Measurements from ENCODE around the gene TBX6.
A peak's percentile ranks its signal among the peaks of the same experiment; 100 is the strongest.

TBX6 gene
- long read RNA-seq, partial matches to known transcripts, result 1 of 4 reads
- long read RNA-seq, other reads (novel, unspliced or antisense), result 2 of 4 reads

GRCh38 chr16:30091474-30092372 lies at the start of gene TBX6:
Gene TBX6 (minus strand): TSS chr16:30091924. CDS start chr16:30091193, 731 bp downstream.
- DNase-seq (ENCODE audit: low read depth in 1 of 2, low spot score in 1 of 2), result peak; percentile 86 to 94
- Histone ChIP-seq H3K27me3 (ENCODE audit: insufficient read depth, poor library complexity, severe bottlenecking) (no peaks in the 10 kb centered on the region), H3K4me3 (replicated peaks; ENCODE audit: insufficient read depth, low read length) (peak within 1 kb of the TSS; percentile 45), H3K27ac (replicated peaks) (peak within 1 kb of the TSS; percentile 94)
- TF ChIP-seq GABPA (IDR thresholded peaks at IDR 0.05; ENCODE audit: low read depth), result no peak
- no peak for TF ChIP-seq REST (IDR thresholded peaks at IDR 0.05; ENCODE audit: insufficient replicate concordance, low read depth)
- TF ChIP-seq CTCF (IDR thresholded peaks at IDR 0.05; ENCODE audit: insufficient read depth, low read length), result peak; percentile 72
- TF ChIP-seq SPI1 (IDR thresholded peaks at IDR 0.05; ENCODE audit: borderline replicate concordance, low read depth), result 0 out of 2 replicates have a peak, but pooled peaks have one; percentile 24
- peak; percentile 59; the same call in 1 of the 2 replicates for TF ChIP-seq POLR2AphosphoS5 (IDR thresholded peaks at IDR 0.05; ENCODE audit: low read depth)

GRCh38 chr16:30139583-30140481 lies 48.1 kb upstream of the TBX6 start:
- H3K27ac ChIP-seq (replicated peaks), result peak overlapping the region; percentile 48
- TF ChIP-seq POLR2AphosphoS5 (IDR thresholded peaks at IDR 0.05; ENCODE audit: low read depth) (no peak), SPI1 (IDR thresholded peaks at IDR 0.05; ENCODE audit: borderline replicate concordance, low read depth) (peak; percentile 96)

GRCh38 chr16:30137897-30138296 lies 46.2 kb upstream of the TBX6 start:
- no peaks in the 10 kb centered on the region for H3K27me3 ChIP-seq (ENCODE audit: insufficient read depth, poor library complexity, severe bottlenecking)
- DNase-seq (ENCODE audit: low read depth in 1 of 2, low spot score in 1 of 2), result no peak
- H3K27ac ChIP-seq (replicated peaks), result no peak overlapping the region
- TF ChIP-seq GABPA (IDR thresholded peaks at IDR 0.05; ENCODE audit: low read depth) (no peak), REST (IDR thresholded peaks at IDR 0.05; ENCODE audit: insufficient replicate concordance, low read depth) (no peak), POLR2AphosphoS5 (IDR thresholded peaks at IDR 0.05; ENCODE audit: low read depth) (no peak), SPI1 (IDR thresholded peaks at IDR 0.05; ENCODE audit: borderline replicate concordance, low read depth) (no peak), CTCF (IDR thresholded peaks at IDR 0.05; ENCODE audit: insufficient read depth, low read length) (no peak)
- no peak overlapping the region for H3K4me3 ChIP-seq (replicated peaks; ENCODE audit: insufficient read depth, low read length)

More at GRCh38 chr16:30139583-30140481, 48.1 kb upstream of the TBX6 start:
- Histone ChIP-seq H3K4me3 (replicated peaks; ENCODE audit: insufficient read depth, low read length) (no peak overlapping the region), H3K27me3 (ENCODE audit: insufficient read depth, poor library complexity, severe bottlenecking) (no peaks in the 10 kb centered on the region)
- peak in 1 of 2 experiments; percentile 44 for DNase-seq (ENCODE audit: low read depth in 1 of 2, low spot score in 1 of 2)

Data from HL-60 (cell line).